ENCODE data around the gene OXTR.

Gene OXTR

GRCh38 chr3:8769088-8769822 is at the start of gene OXTR:
OXTR (minus strand) TSS chr3:8769613; CDS start chr3:8768187, 1,426 bp downstream.
- DNase-seq: peak; percentile 33

- DNase-seq: no peak
Measured at GRCh38 chr3:8817486-8817885, 48.1 kb upstream of the OXTR start.

- no peak for DNase-seq
Measured at GRCh38 chr3:8816106-8816505, 46.7 kb upstream of the OXTR start.

GRCh38 chr3:8813411-8813810 is 44.0 kb upstream of the OXTR start:
- no peak for DNase-seq

- DNase-seq: no peak
Measured at GRCh38 chr3:8810561-8810960, 41.1 kb upstream of the OXTR start.

GRCh38 chr3:8805774-8806173 is 36.4 kb upstream of the OXTR start:
- no peak for DNase-seq

GRCh38 chr3:8802256-8802655 is 32.8 kb upstream of the OXTR start:
- DNase-seq: no peak

GRCh38 chr3:8800016-8800415 is 30.6 kb upstream of the OXTR start:
- DNase-seq: no peak

GRCh38 chr3:8794247-8794646 is 24.8 kb upstream of the OXTR start:
- DNase-seq: no peak

- no peak for DNase-seq
Measured at GRCh38 chr3:8793242-8793641, 23.8 kb upstream of the OXTR start.

GRCh38 chr3:8790529-8790928 is 21.1 kb upstream of the OXTR start:
- no peak for DNase-seq

- DNase-seq: no peak
Measured at GRCh38 chr3:8784676-8785435, 15.4 kb upstream of the OXTR start.

- DNase-seq: no peak
Measured at GRCh38 chr3:8780279-8780678, 10.9 kb upstream of the OXTR start.

GRCh38 chr3:8778475-8778874 is 9.1 kb upstream of the OXTR start:
- no peak for DNase-seq

GRCh38 chr3:8777978-8778267 is 8.5 kb upstream of the OXTR start:
- no peak for DNase-seq

- no peak for DNase-seq
Measured at GRCh38 chr3:8777201-8777977, 8.0 kb upstream of the OXTR start.

GRCh38 chr3:8776406-8776805 is 7.0 kb upstream of the OXTR start:
- DNase-seq: no peak

- no peak for DNase-seq
Measured at GRCh38 chr3:8775602-8776001, 6.2 kb upstream of the OXTR start.

- no peak for DNase-seq
Measured at GRCh38 chr3:8775181-8775580, 5.8 kb upstream of the OXTR start.

GRCh38 chr3:8773941-8774542 is 4.6 kb upstream of the OXTR start:
- no peak for DNase-seq

- no peak for DNase-seq
Measured at GRCh38 chr3:8768364-8769087, 887 bp downstream of the OXTR start.

GRCh38 chr3:8767667-8768363 is 1.6 kb downstream of the OXTR start:
- DNase-seq: no peak
